SK-N-SH treated with all-trans-retinoic acid at 6 μM for 48 hours (cell line): ENCODE data around the gene PSMB5.

Experiments
- OSR1 ChIP-seq: fragments of 250-450 bp; sonication (Bioruptor Pico); IDR thresholded peaks from 2 replicates; pipeline ENCODE4 v1.8.0; 2022; ENCODE audit warnings: moderate library complexity, mild to moderate bottlenecking, inconsistent platforms
- RARB ChIP-seq: fragments of 250-450 bp; sonication (Bioruptor Pico); IDR thresholded peaks from 2 replicates; pipeline ENCODE4 v1.8.0; 2021; ENCODE audit warnings: mild to moderate bottlenecking, moderate library complexity
- TF ChIP-seq, protein P1 (sequence below): fragments of 250-450 bp; sonication (Bioruptor Pico); IDR thresholded peaks from 2 replicates; pipeline ENCODE4 v1.5.1; 2020; ENCODE audit warnings: low read depth, mild to moderate bottlenecking, moderate library complexity

DNA sequence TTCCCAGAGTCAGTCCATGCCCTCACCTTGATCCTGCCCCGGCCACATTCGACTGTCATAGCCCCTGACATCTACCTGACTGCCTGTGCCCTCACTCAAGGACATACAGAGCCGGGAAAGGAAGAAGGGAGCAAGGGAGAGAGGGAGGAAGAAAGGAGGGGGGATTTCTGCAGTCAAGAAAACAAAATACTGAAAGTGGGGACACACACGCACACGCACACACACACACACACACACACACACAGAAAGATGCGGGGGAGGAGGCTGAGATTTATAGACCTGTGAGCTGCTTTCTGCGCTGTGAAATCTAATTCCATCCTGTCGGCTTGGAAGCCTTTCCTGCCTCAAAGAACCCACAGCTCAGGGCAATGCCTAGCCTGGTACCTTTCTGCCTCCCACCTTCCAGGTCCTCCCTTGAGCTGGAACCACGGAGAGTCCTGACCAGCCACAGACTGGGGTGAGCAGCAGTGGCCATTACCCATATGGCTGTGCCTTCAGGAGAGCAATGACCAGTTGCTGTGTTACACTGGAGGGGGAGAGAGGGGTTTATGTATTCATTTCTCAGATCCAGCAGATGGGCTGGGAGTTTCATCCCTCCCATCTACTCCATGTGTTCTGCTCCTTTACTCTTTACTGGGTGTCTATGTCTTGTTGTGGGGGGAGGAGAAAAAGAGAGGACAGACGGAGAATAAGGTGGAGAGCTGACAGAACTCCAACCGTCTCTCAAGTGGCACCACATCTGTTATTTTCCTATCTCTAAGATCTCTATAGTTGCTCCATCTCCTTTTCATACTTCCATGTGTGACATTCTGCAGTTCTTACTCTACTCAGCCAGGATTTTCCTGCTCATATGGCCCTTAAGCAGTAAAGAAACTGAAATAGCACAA is 37.7 kb downstream of the PSMB5 start:
- TF ChIP-seq, protein P1, sequence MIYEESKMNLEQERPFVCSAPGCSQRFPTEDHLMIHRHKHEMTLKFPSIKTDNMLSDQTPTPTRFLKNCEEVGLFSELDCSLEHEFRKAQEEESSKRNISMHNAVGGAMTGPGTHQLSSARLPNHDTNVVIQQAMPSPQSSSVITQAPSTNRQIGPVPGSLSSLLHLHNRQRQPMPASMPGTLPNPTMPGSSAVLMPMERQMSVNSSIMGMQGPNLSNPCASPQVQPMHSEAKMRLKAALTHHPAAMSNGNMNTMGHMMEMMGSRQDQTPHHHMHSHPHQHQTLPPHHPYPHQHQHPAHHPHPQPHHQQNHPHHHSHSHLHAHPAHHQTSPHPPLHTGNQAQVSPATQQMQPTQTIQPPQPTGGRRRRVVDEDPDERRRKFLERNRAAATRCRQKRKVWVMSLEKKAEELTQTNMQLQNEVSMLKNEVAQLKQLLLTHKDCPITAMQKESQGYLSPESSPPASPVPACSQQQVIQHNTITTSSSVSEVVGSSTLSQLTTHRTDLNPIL (CRISPR knock-in tag) = no peak
- TF ChIP-seq RARB (CRISPR knock-in tag) (no peak), OSR1 (no peak)
